GM21529 (cell line): ENCODE measurements around the gene MNT.

Source experiments
- ATAC-seq: cut with Tn5 transposase; IDR thresholded peaks from one replicate; pipeline ENCODE4 v1.9.1; 2021; ENCODE audit not compliant: unreplicated experiment

Gene MNT

GRCh38 chr17:2335726-2336214 is 65.1 kb downstream of the MNT start:
- ATAC-seq: no peak
